ENCODE data around the gene TPM4.
A peak's percentile ranks its signal among the peaks of the same experiment; 100 is the strongest.
"Not testable (repeated sequence)": the region's sequence is repeated elsewhere in the genome, so short reads cannot be mapped to it uniquely, and the experiment has no call there.

The TPM4 gene

GRCh38 chr19:16099314-16099965, 23.1 kb downstream of the TPM4 start:
- not testable (repeated sequence) for DNase-seq

- DNase-seq = no peak
Measured at GRCh38 chr19:16100524-16100923, 24.2 kb downstream of the TPM4 start.

- DNase-seq = no peak
Measured at GRCh38 chr19:16104722-16105121, 28.4 kb downstream of the TPM4 start.

- DNase-seq = no peak
Measured at GRCh38 chr19:16106121-16106520, 29.8 kb downstream of the TPM4 start.

- DNase-seq = peak; percentile 98 to 100 (median 99)
Measured at GRCh38 chr19:16111160-16111908, 35.0 kb downstream of the TPM4 start, which contains the start of gene RAB8A. Gene RAB8A (plus strand): TSS chr19:16111889. CDS start chr19:16111902, 13 bp downstream.

GRCh38 chr19:16111909-16112752, 35.8 kb downstream of the TPM4 start:
- no peak for DNase-seq

- no peak for DNase-seq
Measured at GRCh38 chr19:16112778-16113177, 36.5 kb downstream of the TPM4 start.

- DNase-seq = no peak
Measured at GRCh38 chr19:16113727-16114126, 37.4 kb downstream of the TPM4 start.

- no peak for DNase-seq
Measured at GRCh38 chr19:16115301-16116039, 39.2 kb downstream of the TPM4 start.

GRCh38 chr19:16116067-16116466, 39.8 kb downstream of the TPM4 start:
- no peak for DNase-seq

GRCh38 chr19:16117594-16118033, 41.3 kb downstream of the TPM4 start:
- no peak for DNase-seq

- no peak for DNase-seq
Measured at GRCh38 chr19:16118489-16119033, 42.3 kb downstream of the TPM4 start.

- DNase-seq = not testable (repeated sequence)
Measured at GRCh38 chr19:16119075-16119857, 43.0 kb downstream of the TPM4 start.

GRCh38 chr19:16121141-16121540, 44.8 kb downstream of the TPM4 start:
- DNase-seq = no peak

GRCh38 chr19:16121967-16122366, 45.7 kb downstream of the TPM4 start:
- DNase-seq = no peak

- no peak for DNase-seq
Measured at GRCh38 chr19:16124953-16125352, 48.7 kb downstream of the TPM4 start.

GRCh38 chr19:16125737-16126495, 49.6 kb downstream of the TPM4 start:
- DNase-seq = no peak

- no peak for DNase-seq
Measured at GRCh38 chr19:16127080-16127479, 50.8 kb downstream of the TPM4 start.

- no peak for DNase-seq
Measured at GRCh38 chr19:16127776-16128371, 51.6 kb downstream of the TPM4 start.

- DNase-seq = no peak
Measured at GRCh38 chr19:16131648-16132047, 55.4 kb downstream of the TPM4 start.

Measured in stimulated activated naive CD4-positive, alpha-beta T cell (primary cell).